GM21529 (cell line): ENCODE results near the gene HSBP1L1.

Experiments
- ATAC-seq: cut with Tn5 transposase; IDR thresholded peaks from one replicate; pipeline ENCODE4 v1.9.1; 2021; ENCODE audit not compliant: unreplicated experiment

Gene HSBP1L1

DNA sequence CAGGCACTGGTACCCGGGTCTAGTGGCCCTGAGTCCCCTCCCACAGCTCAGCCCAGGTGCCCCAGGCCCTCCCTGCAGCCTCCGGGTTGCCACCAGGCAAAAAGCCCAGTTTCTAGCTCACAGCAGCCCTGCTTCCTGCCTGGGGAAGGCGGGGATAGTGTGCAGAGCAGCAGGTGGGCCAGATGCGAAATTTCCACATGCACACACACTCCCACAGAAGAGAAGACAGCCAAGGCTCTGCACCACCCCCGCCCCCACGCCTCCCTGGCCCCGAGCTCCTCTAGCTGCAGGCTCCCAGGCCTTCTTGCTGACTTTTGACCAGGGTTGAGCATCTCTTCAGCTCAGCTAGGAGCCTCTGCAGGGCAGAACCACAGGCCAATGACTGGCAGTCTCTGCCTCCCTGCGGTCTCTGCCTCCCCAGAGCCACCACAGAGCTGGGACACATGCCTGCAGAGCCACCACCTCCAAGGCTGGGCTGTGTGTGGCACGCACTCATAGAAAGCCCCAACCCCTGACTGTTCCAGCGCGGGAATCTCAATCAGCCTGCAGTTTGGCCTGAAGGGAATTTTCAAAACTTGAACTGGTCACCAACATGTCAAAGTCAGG is 20.2 kb upstream of the HSBP1L1 start:
- ATAC-seq = peak; percentile 50

GRCh38 chr18:79944746-79945117 is 19.7 kb upstream of the HSBP1L1 start:
- peak; percentile 1 for ATAC-seq

GRCh38 chr18:79945118-79946042 is 19.1 kb upstream of the HSBP1L1 start:
- no peak for ATAC-seq

GRCh38 chr18:79947054-79947755 is 17.2 kb upstream of the HSBP1L1 start:
- no peak for ATAC-seq

DNA sequence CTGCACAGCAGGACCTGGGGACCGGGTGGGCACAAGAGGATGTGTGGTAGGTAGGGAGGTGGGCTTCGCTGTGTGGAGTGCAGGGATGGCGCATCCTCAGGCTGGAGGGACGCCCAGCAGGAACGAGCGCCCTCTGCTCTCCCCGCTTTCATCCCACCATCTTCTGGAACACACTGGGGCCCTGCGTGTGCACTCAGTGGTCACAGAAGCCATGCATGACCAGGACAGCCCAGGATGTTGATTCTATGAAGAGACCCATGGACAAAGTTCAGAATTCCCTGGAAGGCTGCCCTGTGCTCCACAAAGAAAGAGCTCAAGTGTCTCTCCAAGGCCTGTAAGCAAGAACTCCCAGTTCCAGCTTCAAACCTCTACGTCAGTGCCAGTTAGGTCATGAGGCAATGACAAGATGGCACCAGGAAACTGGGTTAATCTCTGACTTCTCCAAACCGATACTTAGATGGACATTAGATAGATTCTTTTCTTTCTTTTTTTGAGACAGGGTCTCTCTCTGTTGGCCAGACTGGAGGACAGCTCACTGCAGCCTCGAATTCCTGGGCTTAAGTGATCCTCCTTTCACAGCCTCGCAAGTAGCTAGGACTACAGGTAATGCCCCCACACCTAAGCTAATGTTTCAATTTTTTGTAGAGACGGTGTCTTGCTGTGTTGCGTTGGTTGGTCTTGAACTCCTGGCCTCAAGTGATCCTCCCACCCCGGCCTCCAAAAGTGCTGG is 16.4 kb upstream of the HSBP1L1 start:
- ATAC-seq = no peak

DNA sequence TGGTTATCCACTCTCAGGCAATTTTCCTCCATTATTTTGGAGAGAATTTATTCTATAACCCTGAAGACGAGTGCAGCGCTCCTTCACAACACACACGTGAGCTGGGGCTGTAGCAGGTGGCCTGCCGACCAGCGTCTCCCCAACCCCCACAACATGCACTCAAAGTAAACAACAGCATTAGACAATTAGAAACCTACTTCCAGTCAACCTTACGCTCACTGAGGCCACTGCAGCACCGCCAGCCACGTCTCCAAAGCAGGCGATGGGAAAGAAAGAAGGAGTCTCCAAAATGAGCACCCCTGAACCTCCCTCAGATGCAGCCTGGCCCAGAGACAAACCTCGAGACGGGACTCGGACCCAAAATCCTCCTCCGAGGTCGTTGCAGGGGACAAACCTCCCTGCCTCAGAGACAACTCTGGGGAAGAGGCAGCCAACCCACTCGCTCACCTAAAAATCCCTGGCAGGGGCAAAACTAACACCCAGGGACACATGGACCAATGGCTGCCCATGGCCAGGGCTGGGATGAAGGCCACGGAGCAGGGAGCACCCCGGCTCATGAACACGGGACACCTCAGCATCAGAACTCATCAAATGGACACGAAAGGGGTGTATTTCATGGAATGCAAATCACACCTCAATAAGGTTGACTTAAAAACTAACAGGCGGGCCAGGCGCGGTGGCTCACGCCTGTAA is 15.6 kb upstream of the HSBP1L1 start:
- ATAC-seq = no peak

- ATAC-seq = no peak
Measured at GRCh38 chr18:79949697-79950487, 14.6 kb upstream of the HSBP1L1 start.

DNA sequence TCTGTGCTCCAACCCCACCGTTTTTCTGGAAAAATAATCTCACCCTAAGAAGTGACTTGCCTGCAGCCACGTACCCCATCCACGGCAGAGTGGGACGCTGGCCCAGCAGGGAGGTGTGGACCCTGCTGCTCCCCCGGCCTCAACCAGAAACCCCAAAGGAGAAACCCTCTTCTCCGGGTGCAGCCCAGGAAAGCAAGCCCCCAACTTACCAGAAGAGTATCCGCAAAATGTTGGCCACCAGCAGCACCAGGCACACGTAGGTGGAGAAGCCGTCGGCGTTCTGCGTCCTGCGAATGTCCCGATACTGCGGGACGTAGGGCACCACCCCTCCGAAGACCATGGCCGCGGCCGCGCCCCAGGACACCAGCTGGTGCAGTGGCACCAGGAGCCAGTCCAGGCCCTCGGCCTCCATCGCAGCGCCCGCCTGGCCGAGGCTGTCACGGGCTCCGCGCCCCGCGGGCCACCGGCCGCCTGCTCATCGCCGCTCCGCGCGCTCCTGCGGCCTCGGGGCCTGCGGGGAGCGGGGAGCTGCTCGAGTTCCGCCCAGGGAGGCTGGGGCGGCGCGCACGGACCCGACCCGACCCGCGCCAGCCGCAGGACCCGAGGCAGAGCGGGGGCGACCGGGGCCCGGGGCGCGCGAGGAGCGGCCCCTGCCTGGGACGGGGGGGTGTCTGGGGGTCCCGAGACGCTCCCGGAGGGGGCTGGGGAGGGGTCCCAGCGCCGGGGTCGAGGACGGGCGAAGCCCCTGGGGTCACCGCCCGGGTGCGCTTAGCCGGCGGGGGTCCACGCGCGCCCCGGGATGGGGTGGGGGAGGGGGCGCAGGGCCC is 13.7 kb upstream of the HSBP1L1 start:
- peak; percentile 27 for ATAC-seq

GRCh38 chr18:79951545-79952455 is 12.6 kb upstream of the HSBP1L1 start, which contains the start of gene SLC66A2:
TSS of gene SLC66A2 (minus strand) at chr18:79951653. CDS start at chr18:79950926, 727 bp downstream.
- ATAC-seq = peak; percentile 78

DNA sequence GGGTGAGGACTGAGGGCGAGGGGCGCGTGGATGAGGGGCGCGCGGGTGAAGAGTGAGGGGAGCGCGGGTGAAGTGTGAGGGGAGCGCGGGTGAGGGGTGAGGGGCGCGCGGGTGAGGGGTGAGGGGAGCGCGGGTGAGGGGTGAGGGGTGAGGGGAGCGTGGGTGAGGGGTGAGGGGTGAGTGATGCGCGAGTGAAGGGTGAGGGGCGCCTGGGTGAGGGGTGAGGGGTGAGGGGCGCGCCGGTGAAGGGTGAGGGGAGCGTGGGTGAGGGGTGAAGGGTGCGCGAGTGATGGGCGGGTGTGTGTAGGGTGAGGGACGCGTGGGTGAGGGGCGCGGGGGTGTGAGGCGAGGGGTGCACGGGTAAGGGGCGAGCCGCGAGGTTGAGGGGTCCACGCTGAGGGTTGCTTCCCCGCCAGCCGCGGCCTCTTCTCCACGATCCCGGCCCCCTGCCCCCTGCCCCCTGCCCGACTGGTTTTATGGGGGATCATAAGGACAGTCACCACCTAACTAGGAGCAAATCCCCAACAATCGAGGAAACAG is 11.9 kb upstream of the HSBP1L1 start:
- ATAC-seq = no peak

- no peak for ATAC-seq
Measured at GRCh38 chr18:79952996-79953559, 11.4 kb upstream of the HSBP1L1 start.

GRCh38 chr18:79953971-79954651 is 10.3 kb upstream of the HSBP1L1 start:
- ATAC-seq = no peak

- ATAC-seq = no peak
Measured at GRCh38 chr18:79954791-79955190, 9.7 kb upstream of the HSBP1L1 start.

GRCh38 chr18:79955302-79956075 is 9.0 kb upstream of the HSBP1L1 start:
- ATAC-seq = no peak

DNA sequence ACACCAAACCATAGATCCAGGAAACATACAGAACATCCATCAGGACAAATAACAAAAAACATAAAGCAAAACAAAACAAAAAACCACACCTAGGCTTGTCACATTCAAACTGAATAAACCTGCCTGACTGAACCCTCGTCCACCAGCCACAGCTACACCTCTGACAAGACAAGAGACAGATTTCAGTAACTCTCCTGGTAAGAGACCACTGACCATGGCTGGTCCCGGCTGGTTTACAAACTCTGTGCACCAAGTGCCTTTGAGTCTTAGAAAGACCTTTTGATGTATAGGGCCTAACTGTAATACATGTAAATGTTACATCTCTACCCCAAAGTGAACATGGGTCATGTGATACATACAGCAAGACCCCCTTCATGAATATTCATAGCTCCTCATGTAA is 8.2 kb upstream of the HSBP1L1 start:
- no peak for ATAC-seq

DNA sequence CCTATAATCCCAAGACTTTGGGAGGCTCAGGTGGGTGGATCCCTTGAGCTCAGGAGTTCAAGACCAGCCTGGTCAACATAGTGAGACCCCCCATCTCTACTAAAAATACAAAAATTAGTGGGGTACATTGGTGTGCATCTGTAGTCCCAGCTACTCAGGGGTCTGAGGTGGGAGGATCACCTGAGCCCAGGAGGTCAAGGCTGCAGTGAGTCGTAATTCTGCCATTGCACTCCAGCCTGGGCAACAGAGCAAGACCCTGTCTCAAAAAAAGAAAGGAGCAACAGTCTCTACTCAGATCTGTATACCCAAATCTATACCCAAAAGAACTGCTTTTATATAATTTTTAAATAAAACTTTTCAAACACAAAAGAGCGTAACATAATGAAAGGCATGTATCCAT is 5.5 kb upstream of the HSBP1L1 start:
- ATAC-seq = no peak
